Colonic mucosa (tissue), 4 donors: ENCODE measurements around the gene BCR. TPM values are rescaled to one million over a fixed set of nuclear protein-coding genes. Genes with fewer than 3 reads are reported as not detected.

Source experiments
- DNase-seq: peaks from one replicate; pipeline ENCODE4 v3.0.0-alpha.2; 2020
- H3K27ac ChIP-seq: fragments of 200-600 bp; one replicate; pipeline ENCODE4 v1.8.0; 2021
- H3K27me3 ChIP-seq: fragments of 200-600 bp; one replicate; pipeline ENCODE4 v1.8.0; 2021
- H3K36me3 ChIP-seq: fragments of 200-600 bp; one replicate; pipeline ENCODE4 v1.8.0; 2021
- H3K4me1 ChIP-seq: fragments of 200-600 bp; one replicate; pipeline ENCODE4 v1.8.0; 2021; ENCODE audit warnings: mild to moderate bottlenecking
- H3K4me3 ChIP-seq: fragments of 200-600 bp; one replicate; pipeline ENCODE4 v1.8.0; 2021
- H3K9ac ChIP-seq, 2 donors: one replicate each; pipeline ENCODE4 v1.7.0; 2013; ENCODE audit warnings: control low read depth in 2 of 2, low read depth in 2 of 2, low read length in 2 of 2
- H3K9me3 ChIP-seq: fragments of 200-600 bp; one replicate; pipeline ENCODE4 v1.8.0; 2021
- intact Hi-C: fragments of 100-400 bp; cut with DNase I; formaldehyde crosslinking; loops from one replicate; pipeline ENCODE4 v1.14.1; 2022
- total RNA-seq, 2 donors: library from RNA; stranded (reverse); fragmentation: NEBNext Ultra II Directional in 1 of 2; extraction: Animal tissue kit (Norgen Biotek cat#: 25700) in 1 of 2; gene quantifications; one replicate each; pipeline ENCODE4 v1.2.1, GENCODE V29; 2021
- TF ChIP-seq, protein P1 (sequence below): fragments of 200-600 bp; IDR thresholded peaks from one replicate; pipeline ENCODE4 v1.8.0; 2022; ENCODE audit warnings: antibody characterized with exemption, mild to moderate bottlenecking
- donor health status: healthy.
- donor health status: DM: no; HTN: no; CAD: no.
- donor health status: DM: no; HTN: no; CAD: no.

The BCR gene
- total RNA-seq, 2 donors from 2014 or later, result 39.2 to 57.8 TPM

DNA sequence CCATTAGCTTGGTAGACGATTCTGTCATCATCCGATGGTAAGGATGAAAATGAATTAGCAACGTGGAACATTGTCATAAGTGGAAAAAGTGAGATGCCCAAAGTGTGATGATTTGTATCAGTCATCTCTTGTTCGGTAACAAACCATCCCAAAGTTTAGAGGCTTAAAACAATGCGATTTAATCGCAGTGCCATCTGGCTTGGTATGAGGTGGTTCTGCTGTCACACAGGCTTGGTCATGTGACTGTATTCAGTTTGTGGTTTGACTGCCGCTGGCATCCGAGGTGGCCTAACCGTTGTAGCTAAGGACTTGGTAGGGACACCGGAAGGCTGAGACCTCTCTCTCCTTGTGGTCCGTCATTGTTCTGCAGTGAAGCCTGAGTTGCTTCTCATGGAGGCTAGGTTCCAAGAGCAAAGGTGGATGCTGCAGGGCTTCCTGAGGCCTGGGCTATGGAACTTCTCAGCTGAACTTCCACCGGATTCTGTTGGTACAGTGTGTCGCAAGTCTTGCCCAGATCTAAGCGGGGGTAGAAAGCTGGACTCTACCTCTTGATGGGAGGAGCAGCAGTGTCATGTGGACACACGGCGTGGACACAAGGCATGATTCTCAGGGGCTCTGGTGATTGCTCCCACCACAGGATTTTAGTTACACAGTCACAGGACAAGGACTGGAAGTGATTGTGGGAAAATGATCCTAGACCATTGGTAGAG is 36.3 kb downstream of the BCR start:
- no peak overlapping the region for H3K4me3 ChIP-seq
- no peak overlapping the region for H3K9ac ChIP-seq
- TF ChIP-seq, protein P1, sequence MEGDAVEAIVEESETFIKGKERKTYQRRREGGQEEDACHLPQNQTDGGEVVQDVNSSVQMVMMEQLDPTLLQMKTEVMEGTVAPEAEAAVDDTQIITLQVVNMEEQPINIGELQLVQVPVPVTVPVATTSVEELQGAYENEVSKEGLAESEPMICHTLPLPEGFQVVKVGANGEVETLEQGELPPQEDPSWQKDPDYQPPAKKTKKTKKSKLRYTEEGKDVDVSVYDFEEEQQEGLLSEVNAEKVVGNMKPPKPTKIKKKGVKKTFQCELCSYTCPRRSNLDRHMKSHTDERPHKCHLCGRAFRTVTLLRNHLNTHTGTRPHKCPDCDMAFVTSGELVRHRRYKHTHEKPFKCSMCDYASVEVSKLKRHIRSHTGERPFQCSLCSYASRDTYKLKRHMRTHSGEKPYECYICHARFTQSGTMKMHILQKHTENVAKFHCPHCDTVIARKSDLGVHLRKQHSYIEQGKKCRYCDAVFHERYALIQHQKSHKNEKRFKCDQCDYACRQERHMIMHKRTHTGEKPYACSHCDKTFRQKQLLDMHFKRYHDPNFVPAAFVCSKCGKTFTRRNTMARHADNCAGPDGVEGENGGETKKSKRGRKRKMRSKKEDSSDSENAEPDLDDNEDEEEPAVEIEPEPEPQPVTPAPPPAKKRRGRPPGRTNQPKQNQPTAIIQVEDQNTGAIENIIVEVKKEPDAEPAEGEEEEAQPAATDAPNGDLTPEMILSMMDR, result no peak
- H3K9me3 ChIP-seq, result no peaks in the 10 kb centered on the region
- H3K27ac ChIP-seq, result peak overlapping the region; percentile 6
- no peaks in the 10 kb centered on the region for H3K36me3 ChIP-seq
- no peaks in the 10 kb centered on the region for H3K27me3 ChIP-seq
- intact Hi-C loops, result no loop called here
- H3K4me1 ChIP-seq, result peaks cover 27% of the 10 kb centered on the region
- no peak for DNase-seq

DNA sequence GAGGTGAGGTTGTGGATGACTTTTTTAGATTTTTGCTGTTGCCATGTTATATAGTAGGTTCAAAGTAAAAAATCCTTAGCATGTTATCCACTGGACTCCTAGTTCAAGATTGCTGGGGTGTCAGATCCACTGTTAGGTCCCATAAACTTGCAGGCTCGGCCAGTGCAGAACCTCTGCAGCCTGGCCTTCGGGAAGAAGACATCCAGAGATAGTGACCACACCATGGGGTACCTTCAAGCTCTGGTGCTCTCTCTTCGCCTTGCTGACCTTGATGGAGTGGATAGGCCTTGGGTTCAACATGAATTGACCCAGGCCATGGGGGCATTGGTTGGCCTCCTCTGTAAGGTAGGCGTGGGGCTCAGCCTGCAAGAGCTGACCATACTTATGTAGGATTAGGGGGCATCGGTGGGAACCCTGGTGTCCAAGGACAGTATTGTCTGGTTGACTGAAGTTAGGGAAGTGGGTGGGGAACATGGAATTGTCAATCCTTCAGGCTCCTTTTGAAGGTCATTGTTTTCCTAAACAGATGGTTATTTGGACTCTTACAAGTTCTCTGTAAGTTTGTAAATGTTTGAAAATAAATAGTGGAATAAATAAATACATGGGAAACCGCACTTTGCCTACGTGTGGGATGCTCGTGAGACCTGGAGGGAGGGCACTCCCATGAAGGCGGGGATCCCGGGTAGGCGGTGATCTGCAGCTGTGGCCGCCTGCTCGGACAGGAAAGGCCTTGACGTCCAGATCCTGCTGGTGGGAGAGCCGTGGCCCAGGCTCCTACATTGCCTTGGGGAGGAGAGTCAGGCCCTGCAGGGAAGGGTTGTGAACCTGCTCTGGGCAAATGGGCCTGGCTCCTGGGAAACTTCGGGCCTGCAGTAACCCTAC is 37.1 kb downstream of the BCR start:
- no peak overlapping the region for H3K4me3 ChIP-seq
- peaks cover 27% of the 10 kb centered on the region for H3K4me1 ChIP-seq
- H3K9ac ChIP-seq, result no peak overlapping the region
- H3K27ac ChIP-seq, result no peak overlapping the region
- H3K9me3 ChIP-seq, result no peaks in the 10 kb centered on the region
- intact Hi-C loops, result no loop called here
- no peaks in the 10 kb centered on the region for H3K36me3 ChIP-seq
- no peaks in the 10 kb centered on the region for H3K27me3 ChIP-seq
- TF ChIP-seq, protein P1, result no peak
- DNase-seq, result no peak

DNA sequence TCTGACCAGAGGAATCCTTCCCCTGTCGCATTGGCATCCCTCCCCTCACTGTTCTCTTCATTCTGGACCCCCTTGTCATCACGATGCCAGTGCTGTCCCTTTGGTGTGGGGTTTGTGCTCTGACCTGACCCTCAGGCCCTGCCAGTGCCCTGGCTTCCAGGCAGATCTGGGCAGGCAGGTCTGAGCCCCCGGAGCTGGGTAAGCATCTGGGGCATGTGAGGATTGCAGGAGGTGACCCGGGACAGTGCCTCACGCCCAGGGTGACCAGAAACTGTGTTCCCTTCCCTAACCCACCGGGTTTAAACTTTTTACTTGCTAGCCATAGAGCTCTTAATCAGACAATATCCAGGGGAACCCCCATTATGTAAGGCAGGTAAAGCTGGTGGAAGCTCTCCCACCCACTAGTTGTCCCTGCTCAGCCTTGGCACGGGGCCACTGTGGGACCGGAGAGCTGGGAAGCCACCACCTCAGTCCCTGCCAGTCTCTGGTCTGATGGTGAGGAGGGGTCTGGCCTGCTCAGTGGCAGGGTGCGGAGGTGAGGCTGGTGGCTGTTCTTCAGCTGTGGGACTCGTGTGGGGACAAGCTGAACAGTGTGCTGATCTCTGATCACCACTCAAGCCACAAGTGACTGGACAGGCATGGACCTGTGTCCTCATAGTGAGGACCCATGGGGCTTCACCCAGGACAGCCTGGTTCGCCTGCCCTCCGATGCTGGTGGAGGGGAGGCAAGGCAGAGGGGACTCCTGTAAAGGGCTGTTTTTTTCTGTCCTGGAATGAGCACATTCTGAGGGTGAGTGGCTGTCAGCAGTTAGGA is 38.0 kb downstream of the BCR start:
- no peak for DNase-seq
- Histone ChIP-seq H3K27ac (peak overlapping the region; percentile 53), H3K27me3 (no peaks in the 10 kb centered on the region), H3K4me3 (no peak overlapping the region), H3K36me3 (no peaks in the 10 kb centered on the region), H3K9ac (peak overlapping the region in 1 of 2 donors; percentile 35), H3K4me1 (peaks cover 28% of the 10 kb centered on the region), H3K9me3 (no peaks in the 10 kb centered on the region)
- intact Hi-C loops, result no loop called here
- TF ChIP-seq, protein P1, result no peak

DNA sequence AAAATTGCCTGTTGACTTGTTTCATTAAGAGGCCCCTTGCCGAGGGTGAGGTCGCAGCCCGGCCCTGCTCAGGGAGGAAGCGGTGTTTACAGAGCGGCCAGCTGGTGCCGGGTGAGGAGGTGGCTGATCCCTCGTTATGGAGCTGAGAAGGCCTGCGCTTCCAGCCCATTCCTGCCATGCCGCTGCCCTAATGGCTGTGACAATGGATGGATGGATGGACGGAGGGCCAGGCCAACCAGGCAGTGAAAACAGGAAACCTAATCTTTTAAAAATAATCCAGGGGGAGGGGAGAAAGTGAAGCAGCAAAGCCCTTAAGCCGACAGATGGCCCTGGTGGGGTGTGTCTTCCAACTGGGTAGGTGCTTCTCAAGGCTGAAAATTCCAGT is 38.5 kb downstream of the BCR start:
- Histone ChIP-seq H3K9me3 (no peaks in the 10 kb centered on the region), H3K9ac (peak overlapping the region in 1 of 2 donors; percentile 35), H3K4me3 (no peak overlapping the region), H3K27me3 (no peaks in the 10 kb centered on the region), H3K27ac (peak overlapping the region; percentile 53), H3K4me1 (peaks cover 33% of the 10 kb centered on the region), H3K36me3 (no peaks in the 10 kb centered on the region)
- intact Hi-C loops, result no loop called here
- TF ChIP-seq, protein P1, result no peak
- DNase-seq, result peak; percentile 76

DNA sequence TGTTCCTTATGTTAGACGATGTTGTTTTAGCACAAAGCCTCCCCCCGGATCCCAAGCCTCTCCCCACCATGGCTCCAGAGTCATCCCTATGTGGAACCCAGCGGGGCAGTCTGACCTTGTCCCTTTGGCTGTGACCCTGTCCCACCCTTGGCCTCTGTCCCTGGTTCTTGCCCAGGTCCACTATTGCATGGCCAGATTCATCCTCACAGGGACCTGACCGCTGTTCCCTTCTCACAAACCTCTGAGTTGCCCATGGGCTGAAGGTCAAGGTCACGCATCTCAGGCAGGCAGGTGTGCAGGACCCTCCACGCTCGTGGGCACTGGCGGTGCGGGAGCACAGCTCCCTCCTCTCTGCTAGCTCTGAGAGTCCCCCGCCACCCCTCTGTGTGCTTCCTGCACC is 39.0 kb downstream of the BCR start:
- no peaks in the 10 kb centered on the region for H3K9me3 ChIP-seq
- H3K27me3 ChIP-seq, result no peaks in the 10 kb centered on the region
- H3K27ac ChIP-seq, result peak overlapping the region; percentile 53
- H3K4me1 ChIP-seq, result peaks cover 33% of the 10 kb centered on the region
- intact Hi-C loops, result no loop called here
- H3K36me3 ChIP-seq, result no peaks in the 10 kb centered on the region
- peak overlapping the region in 1 of 2 donors; percentile 35 for H3K9ac ChIP-seq
- DNase-seq, result no peak
- H3K4me3 ChIP-seq, result no peak overlapping the region
- TF ChIP-seq, protein P1, result no peak
